Stomach (tissue), 4 donors: ENCODE results near the gene THEMIS.

Experiments
- EP300 ChIP-seq: sonication (generic); formaldehyde crosslinking; IDR thresholded peaks from one replicate; pipeline ENCODE4 v1.6.1; 2017; ENCODE audit warnings: antibody characterized with exemption
- TF ChIP-seq, protein P1 (sequence below), 7 experiments: fragments of 450-650 bp in 4 of 7; fragments of 200-600 bp in 3 of 7; sonication (generic) in 3 of 7; IDR thresholded peaks; one replicate each; pipeline ENCODE4 v1.5.1; 2016 to 2019; ENCODE audit warnings: antibody characterized with exemption in 7 of 7, control low read depth in 2 of 7, mild to moderate bottlenecking in 1 of 7

DNA sequence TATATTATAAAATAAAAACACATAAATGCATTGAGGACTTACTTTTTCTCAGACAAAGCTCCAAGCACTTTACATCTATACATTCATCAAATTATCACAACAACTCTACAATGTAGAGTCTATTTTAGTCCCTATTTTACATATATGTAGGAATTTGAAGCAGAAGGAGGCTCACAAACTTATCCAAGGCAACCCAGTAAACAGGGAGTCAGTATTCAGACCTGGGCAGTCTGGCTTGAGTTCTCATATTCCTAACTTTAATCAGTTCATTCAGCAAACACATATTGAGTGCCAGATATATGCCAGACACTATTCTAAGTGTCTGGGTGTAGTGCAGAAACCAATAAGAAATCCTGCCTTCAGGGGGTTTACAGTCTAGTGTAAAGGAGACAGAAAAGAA, 194.6 kb downstream of the THEMIS start:
- TF ChIP-seq, protein P1, sequence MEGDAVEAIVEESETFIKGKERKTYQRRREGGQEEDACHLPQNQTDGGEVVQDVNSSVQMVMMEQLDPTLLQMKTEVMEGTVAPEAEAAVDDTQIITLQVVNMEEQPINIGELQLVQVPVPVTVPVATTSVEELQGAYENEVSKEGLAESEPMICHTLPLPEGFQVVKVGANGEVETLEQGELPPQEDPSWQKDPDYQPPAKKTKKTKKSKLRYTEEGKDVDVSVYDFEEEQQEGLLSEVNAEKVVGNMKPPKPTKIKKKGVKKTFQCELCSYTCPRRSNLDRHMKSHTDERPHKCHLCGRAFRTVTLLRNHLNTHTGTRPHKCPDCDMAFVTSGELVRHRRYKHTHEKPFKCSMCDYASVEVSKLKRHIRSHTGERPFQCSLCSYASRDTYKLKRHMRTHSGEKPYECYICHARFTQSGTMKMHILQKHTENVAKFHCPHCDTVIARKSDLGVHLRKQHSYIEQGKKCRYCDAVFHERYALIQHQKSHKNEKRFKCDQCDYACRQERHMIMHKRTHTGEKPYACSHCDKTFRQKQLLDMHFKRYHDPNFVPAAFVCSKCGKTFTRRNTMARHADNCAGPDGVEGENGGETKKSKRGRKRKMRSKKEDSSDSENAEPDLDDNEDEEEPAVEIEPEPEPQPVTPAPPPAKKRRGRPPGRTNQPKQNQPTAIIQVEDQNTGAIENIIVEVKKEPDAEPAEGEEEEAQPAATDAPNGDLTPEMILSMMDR (IDR thresholded peaks at IDR 0.05), result no peak
- TF ChIP-seq EP300, result no peak
